Liver (tissue), 9 donors: ENCODE measurements around the gene WNT7B. TPM values are rescaled to one million over a fixed set of nuclear protein-coding genes. Genes with fewer than 3 reads are reported as not detected.

ENCODE experiments used
- DNase-seq: peaks from one replicate; pipeline ENCODE4 v3.0.0-alpha.2; 2017; ENCODE audit warnings: low spot score
- H3K27ac ChIP-seq, 2 donors: one replicate each; pipeline ENCODE4 v1.7.0; 2013; ENCODE audit warnings: inconsistent platforms in 2 of 2, low read length in 2 of 2, control low read depth in 1 of 2, low read depth in 1 of 2, mild to moderate bottlenecking in 1 of 2
- H3K27me3 ChIP-seq, 4 donors: one replicate each; pipeline versions ENCODE4 v1.6.1 to v1.7.0; 2013; ENCODE audit warnings: low read length in 3 of 4, inconsistent platforms in 1 of 4, mild to moderate bottlenecking in 1 of 4, moderate library complexity in 1 of 4; ENCODE audit not compliant: control insufficient read depth in 4 of 4, insufficient read depth in 4 of 4
- H3K36me3 ChIP-seq, 4 donors: one replicate each; pipeline versions ENCODE4 v1.6.1 to v1.7.0; 2013; ENCODE audit warnings: low read length in 3 of 4, mild to moderate bottlenecking in 3 of 4, low read depth in 1 of 4, moderate library complexity in 1 of 4; ENCODE audit not compliant: control insufficient read depth in 4 of 4, insufficient read depth in 3 of 4
- H3K4me1 ChIP-seq, 4 donors: one replicate each; pipeline versions ENCODE4 v1.6.1 to v1.7.0; 2013; ENCODE audit warnings: low read length in 3 of 4, mild to moderate bottlenecking in 3 of 4, moderate library complexity in 1 of 4; ENCODE audit not compliant: control insufficient read depth in 4 of 4, insufficient read depth in 4 of 4
- H3K4me3 ChIP-seq, 3 donors: one replicate each; pipeline versions ENCODE4 v1.6.1 to v1.7.0; 2013; ENCODE audit warnings: low read length in 3 of 3, control low read depth in 1 of 3, low read depth in 1 of 3, mild to moderate bottlenecking in 1 of 3
- H3K9ac ChIP-seq, 2 donors: one replicate each; pipeline ENCODE4 v1.7.0; 2013; ENCODE audit warnings: low read length in 2 of 2, mild to moderate bottlenecking in 2 of 2, moderate library complexity in 2 of 2, control low read depth in 1 of 2, low read depth in 1 of 2
- H3K9me3 ChIP-seq, 4 donors: one replicate each; pipeline versions ENCODE4 v1.6.1 to v1.7.0; 2013; ENCODE audit warnings: low read length in 3 of 4; ENCODE audit not compliant: control insufficient read depth in 4 of 4
- EGR1 ChIP-seq, 2 donors: IDR thresholded peaks; 2 replicates each; pipeline ENCODE4 v1.6.1; 2016 to 2018; ENCODE audit warnings: antibody characterized with exemption in 2 of 2, low read depth in 2 of 2
- FOXA1 ChIP-seq: IDR thresholded peaks from 2 replicates; pipeline ENCODE4 v1.6.1; 2016; ENCODE audit warnings: antibody characterized with exemption
- FOXA2 ChIP-seq: IDR thresholded peaks from 2 replicates; pipeline ENCODE4 v1.6.1; 2016; ENCODE audit warnings: antibody characterized with exemption
- GABPA ChIP-seq, 2 donors: IDR thresholded peaks in 1 of 2; conservative IDR thresholded peaks in 1 of 2; 2 replicates each; pipeline ENCODE4 v1.6.1; 2016; ENCODE audit warnings: antibody characterized with exemption in 2 of 2, mild to moderate bottlenecking in 1 of 2, moderate library complexity in 1 of 2
- HNF4A ChIP-seq, 2 donors: conservative IDR thresholded peaks; 2 replicates each; pipeline ENCODE4 v1.6.1; 2016; ENCODE audit warnings: antibody characterized with exemption in 2 of 2, mild to moderate bottlenecking in 2 of 2
- HNF4G ChIP-seq: IDR thresholded peaks from 2 replicates; pipeline ENCODE4 v1.6.1; 2016; ENCODE audit warnings: antibody characterized with exemption
- RXRA ChIP-seq, 2 donors: IDR thresholded peaks; 2 replicates each; pipeline ENCODE4 v1.6.1; 2017 to 2018; ENCODE audit warnings: antibody characterized with exemption in 2 of 2, mild to moderate bottlenecking in 1 of 2
- SP1 ChIP-seq: IDR thresholded peaks from 2 replicates; pipeline ENCODE4 v1.6.1; 2018; ENCODE audit warnings: antibody characterized with exemption, mild to moderate bottlenecking
- TAF1 ChIP-seq: conservative IDR thresholded peaks from 2 replicates; pipeline ENCODE4 v1.6.1; 2016; ENCODE audit warnings: antibody characterized with exemption, mild to moderate bottlenecking
- YY1 ChIP-seq: IDR thresholded peaks from 2 replicates; pipeline ENCODE4 v1.6.1; 2016; ENCODE audit warnings: antibody characterized with exemption, mild to moderate bottlenecking
- WGBS: extraction: QIAGEN DNeasy Blood & Tissue Kit; methylation state at CpG from one replicate; pipeline ENCODE4 v1.1.7; 2013; 5-methylcytosine and 5-hydroxymethylcytosine counted together
- polyA plus RNA-seq, 2 donors: library from polyadenylated mRNA; stranded (reverse) in 1 of 2; unstranded in 1 of 2; fragments of 200-250 nt in 1 of 2; fragments of >200 nt in 1 of 2; fragmentation: Nextera tagmentation in 1 of 2; extraction: Ambion mirVana in 1 of 2; gene quantifications; one replicate each; pipeline versions ENCODE4 v1.2.1 to v1.2.3, GENCODE V29; 2013 to 2015
- total RNA-seq, 2 donors: library from RNA; depleted of rRNA; stranded (reverse); fragments of >200 nt; gene quantifications; one replicate each; pipeline ENCODE4 v1.2.3, GENCODE V29; 2014
- TF ChIP-seq, protein P1 (sequence below): fragments of 150-350 bp; IDR thresholded peaks from 2 replicates; pipeline ENCODE4 v1.5.1; 2017; ENCODE audit warnings: improper control_type of control experiment, low read depth, low read length; ENCODE audit not compliant: missing input control
- TF ChIP-seq, protein P2 (sequence below): IDR thresholded peaks from 2 replicates; pipeline ENCODE4 v1.6.1; 2016; ENCODE audit warnings: antibody characterized with exemption
- TF ChIP-seq, protein P3 (sequence below): IDR thresholded peaks from 2 replicates; pipeline ENCODE4 v1.6.1; 2016; ENCODE audit warnings: antibody characterized with exemption
- TF ChIP-seq, protein P4 (sequence below): IDR thresholded peaks from 2 replicates; pipeline ENCODE4 v1.6.1; 2016; ENCODE audit warnings: antibody characterized with exemption
- TF ChIP-seq, protein P5 (sequence below): IDR thresholded peaks from 2 replicates; pipeline ENCODE4 v1.6.1; 2016; ENCODE audit warnings: antibody characterized with exemption, mild to moderate bottlenecking
- donor health status: healthy.
- donor health status: healthy.
- donor health status: healthy.
- donor health status: healthy.
- donor health status: healthy.

Gene WNT7B
- total and polyA plus RNA-seq, 4 donors = 0.06 to 0.28 TPM; not detected in 2

DNA sequence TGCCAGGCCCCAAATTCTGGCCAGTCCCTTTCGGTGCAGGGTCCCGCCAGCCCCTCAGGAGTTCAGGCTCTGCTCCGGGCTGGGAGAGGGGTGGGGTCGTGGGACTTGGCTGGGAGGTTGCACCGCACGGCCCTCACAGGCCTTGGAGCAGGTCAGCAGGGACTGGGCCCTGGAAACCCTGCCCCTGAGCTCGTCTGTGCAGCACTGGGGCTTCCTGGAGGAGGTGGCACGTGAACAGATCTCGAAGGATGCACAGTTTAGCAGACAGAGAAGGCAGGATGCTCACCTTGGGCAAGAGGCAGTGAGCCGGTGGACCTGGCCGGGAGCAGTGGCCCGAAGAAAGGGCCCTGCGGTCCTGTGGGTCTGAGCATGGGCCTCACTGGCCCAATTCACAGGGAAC lies 70.0 kb downstream of the WNT7B start:
- no peaks in the 10 kb centered on the region for H3K9me3 ChIP-seq
- TF ChIP-seq, protein P1, sequence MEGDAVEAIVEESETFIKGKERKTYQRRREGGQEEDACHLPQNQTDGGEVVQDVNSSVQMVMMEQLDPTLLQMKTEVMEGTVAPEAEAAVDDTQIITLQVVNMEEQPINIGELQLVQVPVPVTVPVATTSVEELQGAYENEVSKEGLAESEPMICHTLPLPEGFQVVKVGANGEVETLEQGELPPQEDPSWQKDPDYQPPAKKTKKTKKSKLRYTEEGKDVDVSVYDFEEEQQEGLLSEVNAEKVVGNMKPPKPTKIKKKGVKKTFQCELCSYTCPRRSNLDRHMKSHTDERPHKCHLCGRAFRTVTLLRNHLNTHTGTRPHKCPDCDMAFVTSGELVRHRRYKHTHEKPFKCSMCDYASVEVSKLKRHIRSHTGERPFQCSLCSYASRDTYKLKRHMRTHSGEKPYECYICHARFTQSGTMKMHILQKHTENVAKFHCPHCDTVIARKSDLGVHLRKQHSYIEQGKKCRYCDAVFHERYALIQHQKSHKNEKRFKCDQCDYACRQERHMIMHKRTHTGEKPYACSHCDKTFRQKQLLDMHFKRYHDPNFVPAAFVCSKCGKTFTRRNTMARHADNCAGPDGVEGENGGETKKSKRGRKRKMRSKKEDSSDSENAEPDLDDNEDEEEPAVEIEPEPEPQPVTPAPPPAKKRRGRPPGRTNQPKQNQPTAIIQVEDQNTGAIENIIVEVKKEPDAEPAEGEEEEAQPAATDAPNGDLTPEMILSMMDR = no peak
- TF ChIP-seq EGR1 (IDR thresholded peaks at IDR 0.05; ENCODE audit: low read depth in 2 of 2) = no peak
- TF ChIP-seq HNF4A (conservative IDR thresholded peaks at IDR 0.05) = no peak
- TF ChIP-seq FOXA1 = no peak
- no peak for TF ChIP-seq HNF4G
- TF ChIP-seq, protein P2, sequence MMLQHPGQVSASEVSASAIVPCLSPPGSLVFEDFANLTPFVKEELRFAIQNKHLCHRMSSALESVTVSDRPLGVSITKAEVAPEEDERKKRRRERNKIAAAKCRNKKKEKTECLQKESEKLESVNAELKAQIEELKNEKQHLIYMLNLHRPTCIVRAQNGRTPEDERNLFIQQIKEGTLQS = no peak
- no peak for DNase-seq
- 83% methylated on average over 13 of the region's 13 CpGs for WGBS
- H3K27ac ChIP-seq = no peak overlapping the region
- no peak overlapping the region for H3K9ac ChIP-seq
- peaks cover 0 to 2% (median 0%) of the 10 kb centered on the region in 4 donors for H3K27me3 ChIP-seq
- H3K36me3 ChIP-seq = no peaks in the 10 kb centered on the region
- no peak overlapping the region for H3K4me3 ChIP-seq
- H3K4me1 ChIP-seq = no peaks in the 10 kb centered on the region

DNA sequence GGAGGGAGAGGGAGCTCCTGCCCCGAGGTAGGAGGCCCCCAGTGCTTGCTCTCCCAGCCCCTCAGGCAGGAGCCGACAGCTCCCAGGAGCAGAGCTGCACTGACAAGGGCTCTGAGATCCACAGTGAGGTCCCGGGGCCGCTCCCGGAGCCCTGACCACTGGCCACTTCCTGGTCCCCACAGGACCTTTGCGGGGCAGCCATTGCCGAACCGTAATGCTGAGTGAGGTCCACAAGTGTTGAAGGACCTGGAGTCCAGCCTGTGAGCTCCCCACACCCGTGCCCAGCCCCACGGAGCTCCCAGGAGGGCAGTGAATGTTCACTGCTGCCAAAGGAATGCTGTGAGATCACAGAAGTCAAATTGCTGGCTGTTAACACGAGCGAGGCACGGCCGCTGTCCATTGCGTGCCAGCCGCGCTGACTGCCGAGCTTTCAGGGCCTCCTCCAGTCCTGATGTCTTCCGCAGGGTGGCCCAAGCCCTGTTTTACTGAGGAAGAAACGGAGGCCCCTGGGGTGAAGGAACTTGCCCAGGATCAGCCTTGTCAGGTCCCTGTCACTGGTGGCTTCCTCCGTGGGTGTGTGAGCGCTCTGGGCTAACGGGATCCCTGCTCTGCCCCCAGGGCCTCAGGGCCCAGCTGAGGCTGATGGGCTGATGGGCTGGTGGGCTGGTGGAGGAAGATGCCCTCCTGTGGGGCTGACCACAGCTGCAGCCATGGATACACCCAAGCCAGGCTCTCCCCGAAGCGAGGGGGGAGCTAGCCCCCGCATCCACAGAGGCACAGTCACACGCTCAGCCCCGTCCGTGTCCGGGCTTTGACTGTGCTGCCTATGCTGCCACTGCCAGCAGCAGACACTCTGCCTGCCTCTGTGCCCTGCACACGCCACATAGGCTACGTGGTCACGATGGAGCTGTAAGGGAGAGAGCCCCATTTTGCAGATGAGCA lies 70.8 kb downstream of the WNT7B start:
- no peak for TF ChIP-seq HNF4A (conservative IDR thresholded peaks at IDR 0.05)
- no peak for TF ChIP-seq SP1
- no peak for TF ChIP-seq FOXA2
- TF ChIP-seq, protein P3, sequence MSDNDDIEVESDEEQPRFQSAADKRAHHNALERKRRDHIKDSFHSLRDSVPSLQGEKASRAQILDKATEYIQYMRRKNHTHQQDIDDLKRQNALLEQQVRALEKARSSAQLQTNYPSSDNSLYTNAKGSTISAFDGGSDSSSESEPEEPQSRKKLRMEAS = no peak
- TF ChIP-seq, protein P4, sequence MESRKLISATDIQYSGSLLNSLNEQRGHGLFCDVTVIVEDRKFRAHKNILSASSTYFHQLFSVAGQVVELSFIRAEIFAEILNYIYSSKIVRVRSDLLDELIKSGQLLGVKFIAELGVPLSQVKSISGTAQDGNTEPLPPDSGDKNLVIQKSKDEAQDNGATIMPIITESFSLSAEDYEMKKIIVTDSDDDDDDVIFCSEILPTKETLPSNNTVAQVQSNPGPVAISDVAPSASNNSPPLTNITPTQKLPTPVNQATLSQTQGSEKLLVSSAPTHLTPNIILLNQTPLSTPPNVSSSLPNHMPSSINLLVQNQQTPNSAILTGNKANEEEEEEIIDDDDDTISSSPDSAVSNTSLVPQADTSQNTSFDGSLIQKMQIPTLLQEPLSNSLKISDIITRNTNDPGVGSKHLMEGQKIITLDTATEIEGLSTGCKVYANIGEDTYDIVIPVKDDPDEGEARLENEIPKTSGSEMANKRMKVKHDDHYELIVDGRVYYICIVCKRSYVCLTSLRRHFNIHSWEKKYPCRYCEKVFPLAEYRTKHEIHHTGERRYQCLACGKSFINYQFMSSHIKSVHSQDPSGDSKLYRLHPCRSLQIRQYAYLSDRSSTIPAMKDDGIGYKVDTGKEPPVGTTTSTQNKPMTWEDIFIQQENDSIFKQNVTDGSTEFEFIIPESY = no peak
- no peak for TF ChIP-seq EGR1 (IDR thresholded peaks at IDR 0.05; ENCODE audit: low read depth in 2 of 2)
- TF ChIP-seq, protein P2 = no peak
- TF ChIP-seq TAF1 = no peak
- TF ChIP-seq, protein P1 = no peak
- TF ChIP-seq YY1 = no peak
- TF ChIP-seq, protein P5, sequence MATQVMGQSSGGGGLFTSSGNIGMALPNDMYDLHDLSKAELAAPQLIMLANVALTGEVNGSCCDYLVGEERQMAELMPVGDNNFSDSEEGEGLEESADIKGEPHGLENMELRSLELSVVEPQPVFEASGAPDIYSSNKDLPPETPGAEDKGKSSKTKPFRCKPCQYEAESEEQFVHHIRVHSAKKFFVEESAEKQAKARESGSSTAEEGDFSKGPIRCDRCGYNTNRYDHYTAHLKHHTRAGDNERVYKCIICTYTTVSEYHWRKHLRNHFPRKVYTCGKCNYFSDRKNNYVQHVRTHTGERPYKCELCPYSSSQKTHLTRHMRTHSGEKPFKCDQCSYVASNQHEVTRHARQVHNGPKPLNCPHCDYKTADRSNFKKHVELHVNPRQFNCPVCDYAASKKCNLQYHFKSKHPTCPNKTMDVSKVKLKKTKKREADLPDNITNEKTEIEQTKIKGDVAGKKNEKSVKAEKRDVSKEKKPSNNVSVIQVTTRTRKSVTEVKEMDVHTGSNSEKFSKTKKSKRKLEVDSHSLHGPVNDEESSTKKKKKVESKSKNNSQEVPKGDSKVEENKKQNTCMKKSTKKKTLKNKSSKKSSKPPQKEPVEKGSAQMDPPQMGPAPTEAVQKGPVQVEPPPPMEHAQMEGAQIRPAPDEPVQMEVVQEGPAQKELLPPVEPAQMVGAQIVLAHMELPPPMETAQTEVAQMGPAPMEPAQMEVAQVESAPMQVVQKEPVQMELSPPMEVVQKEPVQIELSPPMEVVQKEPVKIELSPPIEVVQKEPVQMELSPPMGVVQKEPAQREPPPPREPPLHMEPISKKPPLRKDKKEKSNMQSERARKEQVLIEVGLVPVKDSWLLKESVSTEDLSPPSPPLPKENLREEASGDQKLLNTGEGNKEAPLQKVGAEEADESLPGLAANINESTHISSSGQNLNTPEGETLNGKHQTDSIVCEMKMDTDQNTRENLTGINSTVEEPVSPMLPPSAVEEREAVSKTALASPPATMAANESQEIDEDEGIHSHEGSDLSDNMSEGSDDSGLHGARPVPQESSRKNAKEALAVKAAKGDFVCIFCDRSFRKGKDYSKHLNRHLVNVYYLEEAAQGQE = no peak
- no peak for TF ChIP-seq GABPA (IDR thresholded peaks at IDR 0.05 in 1 of 2, conservative IDR thresholded peaks at IDR 0.05 in 1 of 2)
- TF ChIP-seq RXRA (IDR thresholded peaks at IDR 0.05) = no peak
- TF ChIP-seq FOXA1 = no peak
- 69% methylated on average over 33 of the region's 33 CpGs for WGBS
- H3K9ac ChIP-seq = no peak overlapping the region
- H3K27ac ChIP-seq = no peak overlapping the region
- no peaks in the 10 kb centered on the region for H3K36me3 ChIP-seq
- DNase-seq = no peak
- H3K4me3 ChIP-seq = no peak overlapping the region
- peaks cover 0 to 2% (median 0%) of the 10 kb centered on the region in 4 donors for H3K27me3 ChIP-seq
- H3K4me1 ChIP-seq = no peaks in the 10 kb centered on the region
- H3K9me3 ChIP-seq = no peaks in the 10 kb centered on the region
